Keratinocyte (primary cell): ENCODE data around the gene VOPP1.

Experiments
- CTCF ChIP-seq, 3 experiments: IDR thresholded peaks in 1 of 3; conservative IDR thresholded peaks in 1 of 3; optimal IDR thresholded peaks in 1 of 3; 2 replicates in 2 of 3; 3 replicates in 1 of 3; pipeline versions ENCODE3 to v1.5.1; 2011; ENCODE audit warnings: low read length in 3 of 3, mild to moderate bottlenecking in 3 of 3, moderate library complexity in 2 of 3, control low read depth in 1 of 3, inconsistent platforms in 1 of 3; ENCODE audit not compliant: insufficient read depth in 2 of 3; ENCODE audit errors: extremely low read depth in 1 of 3
- EZH2 ChIP-seq: IDR thresholded peaks from one replicate; pipeline ENCODE4 v1.6.1; 2012; ENCODE audit warnings: inconsistent platforms, mild to moderate bottlenecking, low read length, moderate library complexity

- TF ChIP-seq CTCF (optimal IDR thresholded peaks at IDR 0.05 in 1 of 3, IDR thresholded peaks at IDR 0.05 in 1 of 3, conservative IDR thresholded peaks at IDR 0.05 in 1 of 3; ENCODE audit: extremely low read depth in 1 of 3, insufficient read depth in 2 of 3, low read length in 3 of 3) (no peak), EZH2 (no peak)
Observed at GRCh38 chr7:55514546-55515265, 57.6 kb downstream of the VOPP1 start.
